Neural cell (in vitro differentiated cells): ENCODE measurements around the gene ADAT1.

ENCODE experiments used
- CTCF ChIP-seq: fragments of 450-650 bp; IDR thresholded peaks from 2 replicates; pipeline ENCODE4 v1.5.1; 2014; ENCODE audit warnings: antibody characterized with exemption, mild to moderate bottlenecking, moderate library complexity; ENCODE audit not compliant: poor library complexity, severe bottlenecking
- EP300 ChIP-seq: fragments of 450-650 bp; conservative IDR thresholded peaks from 2 replicates; pipeline ENCODE4 v1.6.1; 2014; ENCODE audit warnings: antibody characterized with exemption, mild to moderate bottlenecking, moderate library complexity; ENCODE audit not compliant: poor library complexity, severe bottlenecking
- TAF1 ChIP-seq: IDR thresholded peaks from 2 replicates; pipeline ENCODE4 v1.6.1; 2012; ENCODE audit warnings: low read depth

GRCh38 chr16:75550211-75550662, 72.8 kb downstream of the ADAT1 start:
- TF ChIP-seq TAF1 (no peak), CTCF (no peak), EP300 (no peak)
